DMS114 treated with DMSO at 0.1 percent for 48 hours (cell line): ENCODE data around the gene ARHGEF40.

ENCODE experiments used
- DNase-seq: peaks from one replicate; lab custom pipeline; 2025; ENCODE audit not compliant: unreplicated experiment; lab: John Stamatoyannopoulos, UW

The ARHGEF40 gene

DNA sequence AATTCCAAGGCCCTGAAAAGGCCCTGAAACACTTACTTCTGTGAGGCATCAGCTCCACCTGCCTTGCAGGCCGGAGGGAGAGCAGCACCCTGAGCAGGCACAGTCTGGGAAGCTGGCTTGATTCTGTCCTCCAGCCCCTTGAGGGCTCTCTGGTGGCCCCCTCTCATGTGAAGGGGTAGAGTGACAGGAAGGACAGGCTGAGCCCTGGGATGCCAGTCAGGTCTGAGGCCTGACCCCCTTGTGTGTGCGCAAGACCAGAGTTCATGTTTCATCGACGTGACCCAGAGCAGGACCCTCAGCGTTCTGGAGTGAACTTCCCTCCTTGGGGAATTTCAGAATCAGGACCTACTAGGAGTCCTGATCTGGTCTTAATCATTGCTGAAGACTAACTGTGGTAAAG lies 11.2 kb upstream of the ARHGEF40 start:
- DNase-seq: no peak

DNA sequence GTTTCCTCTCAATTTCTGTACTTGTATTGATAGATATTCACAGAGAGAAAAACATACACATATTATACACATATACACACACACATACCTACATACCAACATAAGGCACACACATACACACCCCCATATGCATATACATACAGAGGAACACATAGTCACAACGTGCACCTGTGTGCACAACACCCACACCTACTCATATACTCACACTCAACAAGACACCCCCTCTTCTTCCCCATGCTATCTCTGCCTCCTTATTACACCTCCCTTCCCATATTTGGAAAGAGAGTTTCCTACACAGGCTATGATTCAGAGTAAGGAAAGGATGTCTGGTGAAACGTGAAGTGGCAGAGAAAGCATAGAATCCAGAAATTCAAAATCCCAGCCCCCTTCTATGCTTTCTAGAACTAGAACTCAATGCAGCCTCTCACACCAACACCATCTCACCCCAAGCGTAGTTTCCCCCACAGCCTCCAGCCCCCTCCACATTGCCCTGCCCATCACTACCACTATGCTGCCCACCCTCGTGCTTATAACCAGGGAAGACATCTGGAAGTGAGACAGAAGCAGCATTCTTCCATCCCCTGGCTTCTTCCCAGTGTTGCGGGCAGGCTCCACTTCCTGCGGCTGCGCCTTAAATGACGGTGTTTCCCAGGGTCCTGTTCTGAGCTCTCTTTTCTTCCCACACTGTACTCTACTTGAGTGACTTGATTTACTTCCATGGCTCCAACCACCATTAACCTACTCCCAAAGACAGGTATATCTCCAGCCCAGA lies 10.1 kb upstream of the ARHGEF40 start:
- DNase-seq: no peak

DNA sequence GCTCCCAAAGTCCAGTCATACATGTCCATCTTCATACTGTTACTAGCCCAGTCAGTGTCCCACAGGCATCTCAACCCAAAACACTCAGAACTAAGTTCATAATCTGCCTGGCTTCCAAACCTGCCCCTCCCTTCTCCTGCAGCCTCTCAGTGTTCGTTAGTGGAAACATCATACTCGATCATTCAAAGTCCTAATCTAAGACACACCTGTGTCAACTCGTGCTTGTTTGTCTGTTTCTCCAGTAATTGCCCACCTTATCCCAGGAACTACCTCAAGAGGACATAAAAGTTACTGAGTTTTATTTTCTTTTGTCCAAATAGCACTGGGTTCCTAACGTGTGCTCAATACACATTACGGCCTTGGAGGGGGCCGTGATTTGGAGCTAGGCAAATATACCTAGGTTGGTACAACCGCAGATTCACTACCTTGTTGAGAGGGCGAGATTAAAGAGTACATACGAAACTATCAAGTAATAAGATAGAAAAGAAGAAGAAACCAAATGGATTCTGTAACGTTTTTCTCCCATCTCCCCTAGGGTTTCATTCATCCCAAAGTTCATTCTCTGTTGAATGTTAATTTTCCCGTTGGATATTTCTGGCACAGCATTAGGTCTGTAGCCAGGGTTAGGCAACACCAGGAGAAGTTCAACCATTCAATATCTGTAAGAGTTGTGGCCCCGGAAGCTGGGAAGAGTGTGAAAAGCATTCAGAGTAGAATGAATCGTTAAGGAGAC lies 9.3 kb upstream of the ARHGEF40 start:
- DNase-seq: no peak

DNA sequence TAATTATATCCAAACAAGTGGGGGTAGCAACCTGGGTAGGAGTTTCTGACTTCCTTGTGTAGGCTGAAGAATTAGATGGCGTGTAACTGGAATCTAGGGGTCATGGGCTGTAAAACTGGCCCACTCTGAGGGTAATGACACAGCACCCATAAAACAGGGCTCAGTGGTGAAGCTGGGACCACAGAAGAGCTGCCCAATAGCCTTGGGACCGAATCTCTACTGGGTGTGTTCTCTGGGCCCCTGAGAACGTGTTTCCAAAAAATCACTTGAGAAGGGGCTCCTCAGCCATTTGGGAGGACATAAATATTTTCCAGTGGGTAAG lies 8.8 kb upstream of the ARHGEF40 start:
- DNase-seq: no peak

DNA sequence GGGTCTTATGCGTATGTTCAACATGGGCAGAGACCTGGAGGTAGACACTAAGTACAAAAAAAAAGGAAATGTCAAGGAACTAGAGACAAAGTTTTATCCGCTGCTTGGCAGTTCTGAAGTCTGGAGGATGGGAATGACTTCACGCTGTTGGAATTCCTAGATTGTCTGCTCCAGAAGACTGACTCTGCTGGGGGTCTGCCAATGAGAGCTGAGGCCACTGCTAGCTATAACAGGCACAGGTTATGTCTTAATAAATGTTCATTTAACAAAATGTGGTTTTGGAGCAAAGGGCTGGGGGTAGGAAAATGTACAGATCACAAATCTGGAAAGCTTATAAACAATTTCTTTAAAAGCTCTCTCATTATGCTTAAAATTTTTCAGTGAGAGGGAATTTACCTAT lies 6.6 kb upstream of the ARHGEF40 start:
- DNase-seq: no peak

DNA sequence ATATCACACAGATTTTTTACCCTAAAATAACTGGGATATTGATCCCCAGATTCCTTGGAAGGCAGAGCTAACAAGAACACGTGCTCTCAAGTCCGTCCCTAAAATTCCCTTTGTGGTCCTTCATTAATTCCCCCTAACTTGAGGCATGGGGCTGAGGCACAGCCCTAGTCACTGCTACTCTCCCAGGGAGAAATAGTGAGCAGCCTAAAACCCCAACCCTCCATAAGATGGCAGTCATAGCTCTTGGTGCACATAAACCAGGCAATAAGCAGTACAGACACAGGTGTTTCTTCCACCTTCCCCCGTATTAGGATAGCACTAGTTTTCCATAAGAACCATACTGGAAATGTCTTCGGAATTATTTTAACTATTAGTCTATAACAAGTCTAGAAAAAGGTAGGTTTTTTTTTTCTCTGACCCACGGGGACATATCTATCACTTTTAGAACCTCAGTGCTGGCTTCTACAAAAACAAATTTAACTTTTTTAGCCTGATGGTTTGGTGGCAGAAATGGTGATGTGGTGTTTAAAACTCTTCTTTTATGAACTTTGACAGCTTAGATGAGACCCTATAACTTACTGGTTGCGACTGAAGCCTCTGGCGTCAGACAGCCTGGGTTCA lies 3.1 kb upstream of the ARHGEF40 start:
- peak; percentile 14 for DNase-seq

DNA sequence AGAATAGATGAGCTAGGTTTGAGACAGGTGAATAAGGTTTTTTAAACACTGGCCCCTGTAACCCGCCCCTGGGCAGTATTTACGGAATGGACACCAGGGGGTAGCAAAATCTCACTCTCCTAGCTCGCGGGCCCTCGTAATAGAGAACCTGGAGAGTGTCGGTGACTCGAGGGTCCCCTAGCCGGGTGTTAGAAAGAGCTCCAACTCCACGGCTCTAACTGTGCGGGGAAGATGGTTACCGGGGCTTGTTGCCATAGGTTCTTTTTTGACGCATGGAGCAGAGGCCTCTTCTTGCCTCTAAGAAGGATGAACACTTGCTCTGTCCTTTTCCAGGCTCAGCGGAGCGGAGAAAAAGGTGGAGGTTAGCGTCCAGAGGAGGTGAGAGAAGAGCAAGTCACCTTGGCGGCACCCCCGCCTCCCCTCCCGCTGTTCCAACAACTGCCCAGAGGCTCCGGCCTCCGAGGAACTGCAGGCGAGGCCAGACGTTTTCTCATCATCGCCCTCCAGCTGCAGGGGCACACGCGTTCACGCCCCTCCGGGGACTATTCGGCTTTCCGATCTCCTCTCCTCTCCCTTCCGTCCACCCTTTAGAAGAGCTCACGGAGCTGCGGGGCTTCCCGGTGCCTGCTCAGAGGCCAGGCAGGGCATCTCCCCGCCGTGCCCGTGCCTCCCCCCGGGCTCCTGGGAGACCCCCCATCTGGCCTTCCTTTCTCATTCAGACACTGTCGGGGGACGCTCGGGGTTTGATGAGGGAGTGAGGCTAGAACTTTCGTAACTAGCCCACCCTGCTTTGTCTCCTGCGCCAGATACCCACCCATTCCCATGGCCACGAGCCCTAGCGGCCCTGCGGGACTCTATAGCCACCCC lies 1.4 kb upstream of the ARHGEF40 start:
- peak; percentile 45 for DNase-seq

DNA sequence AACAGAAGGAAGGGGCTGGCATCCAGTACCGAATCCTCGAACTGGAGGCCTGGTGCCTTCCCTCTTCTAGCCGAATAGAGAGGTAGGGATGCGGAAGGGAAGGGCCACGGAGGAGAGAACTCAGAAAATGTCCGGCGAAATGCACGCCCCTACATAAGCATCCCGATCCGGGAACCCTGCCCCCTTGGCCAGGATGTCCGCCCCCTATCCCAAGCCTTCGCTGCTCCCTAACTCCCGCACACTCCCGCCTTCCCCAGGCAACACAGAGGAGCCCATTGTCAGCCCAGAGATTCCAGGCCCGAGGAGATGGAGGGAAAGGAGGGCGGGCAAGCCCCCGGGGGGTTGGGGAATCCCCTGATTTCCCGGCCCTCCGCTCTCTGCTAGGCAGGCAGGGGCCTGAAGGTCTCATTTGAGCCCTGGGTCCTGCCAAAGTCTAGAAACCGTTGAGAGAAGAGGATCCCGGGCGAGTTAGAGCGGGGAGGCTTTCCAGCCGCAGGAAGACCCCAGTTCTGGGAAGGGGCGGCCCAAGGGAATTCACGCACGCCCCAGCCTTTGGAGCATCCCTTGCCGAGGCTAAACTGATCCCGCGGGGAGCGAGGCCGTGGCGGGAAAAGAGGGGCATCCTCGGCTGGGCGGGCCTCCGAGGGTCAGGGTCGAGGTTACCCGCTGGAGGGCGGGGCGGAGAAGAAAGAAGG lies 569 bp upstream of the ARHGEF40 start:
- no peak for DNase-seq

DNA sequence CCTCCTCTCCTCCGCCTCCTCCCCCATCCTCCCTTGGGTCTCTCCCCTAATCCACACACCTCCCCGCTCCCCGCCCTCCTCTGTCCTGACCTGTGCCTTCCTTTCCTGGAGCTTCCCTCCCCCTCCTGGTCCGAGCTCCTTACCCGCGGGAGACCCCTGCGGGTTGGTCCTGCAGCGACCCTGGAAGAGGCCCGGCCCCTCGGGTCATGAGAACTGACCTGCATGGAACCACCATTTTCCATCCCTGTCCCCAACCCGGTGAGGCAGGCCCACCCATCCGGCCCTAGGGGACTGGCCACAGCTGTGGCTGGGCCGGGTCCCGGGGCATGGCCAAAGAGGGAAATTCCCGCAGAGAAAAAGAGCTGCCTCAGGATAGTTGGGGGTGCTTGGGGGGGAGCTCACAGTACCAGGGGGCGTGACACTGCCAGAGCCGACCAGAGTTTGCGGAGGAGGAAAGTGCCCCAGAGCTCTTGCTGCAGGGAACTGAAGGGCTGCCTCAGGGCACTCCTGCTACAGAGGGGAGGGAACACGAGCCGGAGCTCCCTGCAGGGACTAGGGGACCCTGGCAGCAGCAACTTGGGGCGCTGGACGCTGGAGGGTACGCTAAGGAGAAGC lies 613 bp downstream of the ARHGEF40 start:
- peak; percentile 9 for DNase-seq

DNA sequence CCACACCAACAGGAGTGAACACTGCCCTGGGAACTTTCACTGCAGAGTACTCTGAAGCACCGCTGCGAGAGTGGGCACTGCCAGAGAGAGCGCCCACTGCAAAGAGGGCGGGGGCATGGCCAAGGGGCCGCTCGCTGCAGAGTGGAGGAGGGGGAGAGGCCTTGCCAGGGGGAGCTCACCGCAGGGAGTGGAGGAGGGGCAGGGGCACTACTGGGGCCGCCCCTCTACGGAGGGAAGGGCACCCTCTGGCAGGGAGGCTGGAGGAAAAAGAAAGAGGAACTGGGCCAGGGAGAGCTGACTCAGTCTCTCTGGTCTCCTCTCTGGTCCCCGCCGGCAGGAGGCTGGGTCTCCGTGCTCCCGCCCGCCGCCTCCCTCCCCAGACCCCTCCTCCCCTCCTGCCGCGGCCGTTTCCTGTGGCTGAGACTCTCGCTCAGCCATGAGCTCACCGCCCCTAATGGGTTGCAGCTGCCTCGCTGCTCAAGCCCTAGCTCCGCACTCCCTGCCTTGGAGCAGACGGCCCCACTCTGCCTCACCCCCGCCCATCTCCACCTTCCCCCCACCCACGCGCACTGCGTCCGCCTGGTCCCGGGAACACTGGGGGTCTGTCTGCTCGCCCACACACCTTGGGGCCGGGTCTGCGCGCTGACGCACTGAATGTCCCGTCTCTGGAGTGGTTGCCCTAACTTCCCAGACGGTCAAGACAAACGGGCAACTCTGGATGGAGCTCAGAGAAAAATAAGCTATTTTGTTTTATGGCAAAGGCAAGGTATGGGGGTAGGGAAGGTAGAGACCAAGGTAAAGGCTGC lies 1.3 kb downstream of the ARHGEF40 start:
- no peak for DNase-seq

DNA sequence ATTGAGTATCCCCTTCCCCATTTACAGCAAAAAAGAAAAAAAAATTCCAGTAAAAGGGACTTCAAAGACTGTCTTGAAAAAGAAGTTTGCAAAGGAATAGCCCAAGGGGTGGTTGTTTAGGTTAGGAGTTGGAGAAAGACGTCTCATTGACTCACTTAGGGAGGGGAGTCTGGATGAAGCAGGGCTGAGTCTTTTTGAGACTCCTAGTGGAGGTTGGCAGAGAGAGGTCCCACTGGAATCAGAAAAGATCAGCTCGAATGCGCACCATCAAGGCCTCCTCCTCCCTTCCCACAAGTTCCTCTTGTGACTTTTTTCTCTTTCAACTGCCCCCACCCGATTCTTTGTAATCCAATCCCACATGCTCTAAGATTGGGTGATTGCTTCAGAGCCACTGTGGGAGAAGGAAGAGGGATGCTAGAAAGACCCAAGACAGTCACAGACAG lies 1.9 kb downstream of the ARHGEF40 start:
- DNase-seq: no peak

DNA sequence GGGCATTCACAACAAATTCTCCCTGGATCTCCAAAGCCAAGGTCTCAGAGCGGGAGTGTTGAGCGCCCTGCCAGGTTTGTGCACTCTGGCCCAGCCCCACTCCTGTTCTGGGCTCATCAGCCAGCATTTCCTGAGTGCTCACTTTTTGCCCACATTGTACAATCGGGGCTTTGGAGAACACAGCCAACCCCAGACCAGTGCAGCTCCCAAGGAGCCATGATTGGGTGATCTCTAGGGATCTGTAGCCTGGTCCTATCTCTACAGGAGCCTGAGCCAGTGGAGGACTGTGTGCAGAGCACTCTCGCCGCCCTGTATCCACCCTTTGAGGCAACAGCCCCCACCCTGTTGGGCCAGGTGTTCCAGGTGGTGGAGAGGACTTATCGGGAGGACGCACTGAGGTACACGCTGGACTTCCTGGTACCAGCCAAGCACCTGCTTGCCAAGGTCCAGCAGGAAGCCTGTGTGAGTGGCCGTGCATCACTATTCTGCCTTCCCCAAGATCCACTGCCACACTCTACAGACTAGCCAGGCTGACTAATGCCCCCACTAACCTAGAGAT lies 2.8 kb downstream of the ARHGEF40 start:
- no peak for DNase-seq

DNA sequence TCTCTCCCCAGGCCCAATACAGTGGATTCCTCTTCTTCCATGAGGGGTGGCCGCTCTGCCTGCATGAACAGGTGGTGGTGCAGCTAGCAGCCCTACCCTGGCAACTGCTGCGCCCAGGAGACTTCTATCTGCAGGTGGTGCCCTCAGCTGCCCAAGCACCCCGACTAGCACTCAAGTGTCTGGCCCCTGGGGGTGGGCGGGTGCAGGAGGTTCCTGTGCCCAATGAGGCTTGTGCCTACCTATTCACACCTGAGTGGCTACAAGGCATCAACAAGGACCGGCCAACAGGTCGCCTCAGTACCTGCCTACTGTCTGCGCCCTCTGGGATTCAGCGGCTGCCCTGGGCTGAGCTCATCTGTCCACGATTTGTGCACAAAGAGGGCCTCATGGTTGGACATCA lies 3.8 kb downstream of the ARHGEF40 start:
- DNase-seq: no peak

DNA sequence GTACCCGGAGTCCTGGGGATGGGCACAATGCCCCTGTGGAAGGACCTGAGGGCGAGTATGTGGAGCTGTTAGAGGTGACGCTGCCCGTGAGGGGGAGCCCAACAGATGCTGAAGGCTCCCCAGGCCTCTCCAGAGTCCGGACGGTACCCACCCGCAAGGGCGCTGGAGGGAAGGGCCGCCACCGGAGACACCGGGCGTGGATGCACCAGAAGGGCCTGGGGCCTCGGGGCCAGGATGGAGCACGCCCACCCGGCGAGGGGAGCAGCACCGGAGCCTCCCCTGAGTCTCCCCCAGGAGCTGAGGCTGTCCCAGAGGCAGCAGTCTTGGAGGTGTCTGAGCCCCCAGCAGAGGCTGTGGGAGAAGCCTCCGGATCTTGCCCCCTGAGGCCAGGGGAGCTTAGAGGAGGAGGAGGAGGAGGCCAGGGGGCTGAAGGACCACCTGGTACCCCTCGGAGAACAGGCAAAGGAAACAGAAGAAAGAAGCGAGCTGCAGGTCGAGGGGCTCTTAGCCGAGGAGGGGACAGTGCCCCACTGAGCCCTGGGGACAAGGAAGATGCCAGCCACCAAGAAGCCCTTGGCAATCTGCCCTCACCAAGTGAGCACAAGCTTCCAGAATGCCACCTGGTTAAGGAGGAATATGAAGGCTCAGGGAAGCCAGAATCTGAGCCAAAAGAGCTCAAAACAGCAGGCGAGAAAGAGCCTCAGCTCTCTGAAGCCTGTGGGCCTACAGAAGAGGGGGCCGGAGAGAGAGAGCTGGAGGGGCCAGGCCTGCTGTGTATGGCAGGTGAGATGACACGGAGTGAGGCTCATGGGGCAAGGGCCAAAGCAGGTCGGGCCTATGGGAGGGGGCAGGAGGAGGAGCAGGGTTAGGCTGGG lies 4.5 kb downstream of the ARHGEF40 start:
- DNase-seq: no peak

DNA sequence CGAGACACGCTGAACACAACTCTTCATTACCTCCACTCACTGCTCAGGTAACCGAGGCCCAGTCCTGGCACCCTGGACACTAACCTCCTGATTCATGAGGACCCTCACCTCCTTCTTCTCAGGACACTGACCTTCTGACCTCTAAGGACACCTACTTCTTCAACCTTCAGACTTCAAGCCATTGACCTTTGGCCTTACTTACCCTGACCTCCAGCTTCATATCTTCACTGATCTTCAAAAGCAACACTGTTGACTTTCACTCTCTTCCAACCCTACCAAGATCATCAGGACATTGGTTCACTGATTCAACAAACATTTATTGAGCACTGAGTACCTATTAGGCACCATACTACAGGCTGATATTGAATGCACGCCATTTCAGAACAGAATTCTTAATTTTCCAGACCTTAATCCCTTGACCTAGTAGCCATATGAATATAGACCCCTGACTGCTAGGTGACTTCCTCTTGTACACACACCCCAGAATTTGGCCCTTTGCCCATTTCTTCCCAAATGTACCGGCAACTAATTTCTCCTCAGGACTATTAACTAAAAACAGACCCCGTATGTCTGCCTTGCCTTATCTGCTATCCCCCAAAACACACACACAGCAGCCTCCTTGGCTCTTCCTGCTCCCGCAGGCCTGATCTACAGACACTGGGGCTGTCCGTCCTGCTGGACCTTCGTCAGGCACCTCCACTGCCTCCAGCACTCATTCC lies 5.8 kb downstream of the ARHGEF40 start:
- DNase-seq: no peak

DNA sequence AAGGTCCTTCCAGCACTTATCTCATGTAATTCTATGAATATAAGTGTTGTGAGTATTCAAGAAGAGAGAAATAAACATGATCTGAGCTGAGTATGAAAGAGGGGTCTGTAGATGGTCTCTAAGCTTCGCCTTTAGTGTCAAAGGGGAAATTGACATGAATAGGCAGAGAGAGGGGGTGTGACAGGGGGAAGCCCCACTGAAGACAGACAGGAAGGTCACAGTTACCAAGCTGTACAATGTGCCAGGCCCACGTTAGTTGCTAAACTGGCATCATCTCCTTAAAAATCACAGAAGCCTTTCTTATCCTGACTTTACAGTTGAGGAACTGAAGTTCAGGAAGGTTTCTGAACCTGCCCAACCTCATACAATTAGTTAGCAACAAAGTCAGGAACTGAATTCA lies 7.6 kb downstream of the ARHGEF40 start:
- no peak for DNase-seq

DNA sequence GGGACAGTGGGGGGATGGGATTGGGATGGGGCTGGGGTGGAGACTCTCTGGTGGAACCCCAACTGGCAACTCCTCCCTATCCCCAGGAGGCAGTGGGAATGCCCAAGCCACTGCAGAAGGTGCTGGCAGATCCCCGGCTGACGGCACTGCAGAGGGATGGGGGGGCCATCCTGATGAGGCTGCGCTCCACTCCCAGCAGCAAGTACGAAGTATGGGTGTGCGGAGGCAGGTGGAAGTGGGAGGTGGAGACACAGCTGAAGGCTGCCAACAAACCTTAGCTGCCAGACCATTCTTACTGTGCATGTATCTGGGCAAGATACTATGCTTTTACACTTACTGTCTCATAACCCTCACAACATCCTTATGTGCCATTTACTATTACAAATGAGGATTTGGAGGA lies 8.2 kb downstream of the ARHGEF40 start:
- DNase-seq: no peak

DNA sequence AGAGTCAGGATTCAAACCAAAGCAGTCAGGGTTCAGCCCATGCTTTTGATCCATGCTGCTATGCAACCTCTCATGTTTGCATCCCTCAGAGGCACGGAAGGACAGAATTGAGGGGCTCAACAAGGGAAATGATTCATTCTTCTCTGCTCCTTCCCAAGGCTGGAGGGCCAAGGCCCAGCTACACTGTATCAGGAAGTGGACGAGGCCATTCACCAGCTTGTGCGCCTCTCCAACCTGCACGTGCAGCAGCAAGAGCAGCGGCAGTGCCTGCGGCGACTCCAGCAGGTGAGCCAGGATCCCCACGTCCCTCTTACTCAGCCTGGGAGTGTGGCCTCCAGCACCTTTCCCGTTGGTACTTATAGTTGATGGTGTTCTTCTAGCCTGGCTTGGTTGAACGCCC lies 8.6 kb downstream of the ARHGEF40 start:
- no peak for DNase-seq
